GM12875 (cell line): Measurements from ENCODE around the gene DDX20.

ENCODE experiments used
- H3K4me3 ChIP-seq: one replicate; pipeline ENCODE4 v1.5.1; 2011; ENCODE audit warnings: low read depth, low read length, control low read depth
- CTCF ChIP-seq: IDR thresholded peaks from 2 replicates; pipeline ENCODE4 v1.5.1; 2011; ENCODE audit warnings: low read depth, mild to moderate bottlenecking, control low read depth, inconsistent platforms, low read length, moderate library complexity, borderline replicate concordance; ENCODE audit not compliant: insufficient read depth

The DDX20 gene

GRCh38 chr1:111749628-111750027 is 6.1 kb upstream of the DDX20 start:
- H3K4me3 ChIP-seq = no peak overlapping the region
- TF ChIP-seq CTCF = no peak

GRCh38 chr1:111750856-111751255 is 4.8 kb upstream of the DDX20 start:
- TF ChIP-seq CTCF = no peak
- H3K4me3 ChIP-seq = no peak overlapping the region

GRCh38 chr1:111751906-111752575 is 3.7 kb upstream of the DDX20 start:
- no peak for TF ChIP-seq CTCF
- no peak overlapping the region for H3K4me3 ChIP-seq

GRCh38 chr1:111754984-111755330 is 744 bp upstream of the DDX20 start:
- peak overlapping the region; percentile 98 for H3K4me3 ChIP-seq
- TF ChIP-seq CTCF = no peak

GRCh38 chr1:111756124-111756513 is 418 bp downstream of the DDX20 start:
- TF ChIP-seq CTCF = no peak

GRCh38 chr1:111758373-111758772 is 2.7 kb downstream of the DDX20 start:
- H3K4me3 ChIP-seq = no peak overlapping the region
- no peak for TF ChIP-seq CTCF

More at GRCh38 chr1:111756124-111756513, 418 bp downstream of the DDX20 start:
- peak overlapping the region; percentile 98 for H3K4me3 ChIP-seq

GRCh38 chr1:111761717-111762116 is 6.0 kb downstream of the DDX20 start:
- no peak overlapping the region for H3K4me3 ChIP-seq
- no peak for TF ChIP-seq CTCF
